SK-N-MC (cell line): ENCODE measurements around the gene NINJ1.

Experiments used
- EZH2 ChIP-seq: fragments of 200-600 bp; sonication (generic); IDR thresholded peaks from one replicate; pipeline ENCODE4 v1.6.1; 2017; ENCODE audit warnings: antibody characterized with exemption
- POLR2AphosphoS5 ChIP-seq: IDR thresholded peaks from 2 replicates; pipeline ENCODE4 v1.6.1; 2012; ENCODE audit warnings: mild to moderate bottlenecking, low read depth, low read length, borderline replicate concordance

DNA sequence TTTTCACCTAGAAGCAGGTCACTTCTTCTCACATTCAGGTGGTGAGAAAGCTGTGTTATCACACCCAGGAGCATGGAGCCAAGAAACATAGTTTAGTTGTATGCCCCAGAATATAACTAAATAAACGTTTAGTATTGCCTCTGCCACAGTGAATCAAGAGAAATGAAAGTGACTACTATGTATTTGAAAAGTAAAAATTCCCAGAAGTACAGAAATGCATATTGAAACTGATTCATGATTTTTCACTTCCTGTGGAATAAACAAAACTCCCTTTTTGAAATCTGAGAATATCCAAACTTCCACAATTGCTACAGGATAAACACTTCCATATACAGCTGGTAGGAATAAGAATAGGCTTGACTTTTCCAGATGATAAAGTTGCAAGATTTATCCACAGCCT, 15.3 kb upstream of the NINJ1 start:
- no peak for TF ChIP-seq EZH2
- TF ChIP-seq POLR2AphosphoS5 = no peak
